ENCODE results near the gene ITGBL1.

The ITGBL1 gene

GRCh38 chr13:101451641-101452040 is 834 bp upstream of the ITGBL1 start:
- no peak for DNase-seq (ENCODE audit: low read depth in 2 of 2)

- DNase-seq (ENCODE audit: low read depth in 2 of 2), result no peak
These were observed 1.3 kb downstream of the ITGBL1 start for GRCh38 chr13:101453784-101454201.

DNA sequence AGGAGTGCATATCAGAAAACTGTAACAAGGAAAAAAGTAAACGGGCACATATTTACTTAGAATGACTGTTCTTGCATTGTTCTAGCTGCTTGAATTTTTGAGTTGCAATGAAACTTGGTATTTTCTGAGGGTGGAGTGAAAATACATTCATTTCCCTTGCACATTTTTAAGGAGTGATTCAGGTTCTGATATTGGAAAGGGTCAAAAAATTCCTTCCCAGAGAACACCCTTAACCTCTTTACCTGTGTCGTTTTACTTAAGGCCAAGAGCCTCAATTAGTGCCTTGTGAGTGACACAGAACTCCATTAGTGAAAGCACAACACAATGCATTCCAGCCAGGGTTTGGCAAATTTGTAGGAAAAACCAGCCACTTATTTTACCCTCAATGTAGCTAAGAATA is 2.3 kb downstream of the ITGBL1 start:
- no peak for DNase-seq (ENCODE audit: low read depth in 2 of 2)

DNA sequence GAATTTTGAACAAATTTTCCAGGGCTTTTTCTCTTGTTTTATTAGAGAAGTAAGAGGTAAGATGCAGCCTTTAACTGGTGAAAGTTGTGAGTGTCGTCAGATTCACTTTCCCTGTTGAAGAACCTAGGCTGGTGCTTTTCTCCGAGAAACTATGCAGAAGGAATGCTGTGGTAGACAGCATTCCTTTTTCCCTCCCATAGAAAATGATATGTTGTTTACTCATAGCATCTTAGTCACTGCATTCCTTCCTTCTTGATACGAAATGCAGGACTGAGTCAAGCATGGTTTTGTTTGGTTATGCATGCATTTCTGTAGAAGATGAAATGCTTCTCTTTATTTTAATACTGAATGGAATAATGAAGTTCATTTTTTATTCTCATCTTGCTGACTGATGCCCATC is 3.4 kb downstream of the ITGBL1 start:
- DNase-seq (ENCODE audit: low read depth in 2 of 2), result no peak

- no peak for DNase-seq (ENCODE audit: low read depth in 2 of 2)
These were observed 4.7 kb downstream of the ITGBL1 start for GRCh38 chr13:101457176-101457575.

GRCh38 chr13:101465877-101466276 is 13.4 kb downstream of the ITGBL1 start:
- DNase-seq (ENCODE audit: low read depth in 2 of 2), result no peak

DNA sequence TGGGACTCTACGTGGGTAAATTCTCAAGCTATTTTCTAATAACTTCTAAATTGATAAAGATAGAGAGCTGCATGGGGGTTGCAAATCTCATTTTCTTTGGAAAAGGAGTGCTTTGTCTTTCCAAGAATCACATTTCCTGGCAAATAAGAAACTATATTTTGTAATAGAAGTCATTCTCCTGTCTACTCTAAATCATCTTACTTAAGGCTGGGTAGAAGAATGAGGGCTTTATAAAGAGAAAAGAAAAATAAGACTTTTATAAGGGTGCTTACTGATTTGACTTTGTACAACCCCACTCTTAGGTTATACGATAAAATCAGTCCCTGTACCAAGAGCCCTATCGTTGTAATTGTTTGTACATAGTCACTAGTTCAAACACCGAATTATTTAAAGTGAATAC is 14.9 kb downstream of the ITGBL1 start:
- DNase-seq (ENCODE audit: low read depth in 2 of 2), result no peak

- DNase-seq (ENCODE audit: low read depth in 2 of 2), result no peak
These were observed 21.0 kb downstream of the ITGBL1 start for GRCh38 chr13:101473458-101473857.

- no peak for DNase-seq (ENCODE audit: low read depth in 2 of 2)
These were observed 22.0 kb downstream of the ITGBL1 start for GRCh38 chr13:101474419-101474957.

DNA sequence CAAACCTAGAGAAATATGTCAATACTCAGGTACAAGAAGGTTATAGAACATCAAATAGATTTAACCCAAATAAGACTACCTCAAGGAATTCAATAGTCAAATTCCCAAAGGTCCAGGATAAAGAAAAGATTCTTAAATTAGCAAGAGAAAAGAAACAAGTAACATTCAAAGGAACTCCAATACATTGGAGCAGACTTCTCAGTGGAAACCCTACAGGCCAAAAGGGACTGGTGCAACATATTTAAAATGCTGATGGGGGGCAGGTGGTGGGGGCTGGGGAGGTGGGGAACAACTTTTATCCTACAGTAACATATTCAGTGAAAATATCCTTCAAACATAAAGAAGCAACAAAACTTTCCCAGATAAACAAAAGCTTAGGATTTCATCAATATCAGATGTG is 23.1 kb downstream of the ITGBL1 start:
- DNase-seq (ENCODE audit: low read depth in 2 of 2), result no peak

DNA sequence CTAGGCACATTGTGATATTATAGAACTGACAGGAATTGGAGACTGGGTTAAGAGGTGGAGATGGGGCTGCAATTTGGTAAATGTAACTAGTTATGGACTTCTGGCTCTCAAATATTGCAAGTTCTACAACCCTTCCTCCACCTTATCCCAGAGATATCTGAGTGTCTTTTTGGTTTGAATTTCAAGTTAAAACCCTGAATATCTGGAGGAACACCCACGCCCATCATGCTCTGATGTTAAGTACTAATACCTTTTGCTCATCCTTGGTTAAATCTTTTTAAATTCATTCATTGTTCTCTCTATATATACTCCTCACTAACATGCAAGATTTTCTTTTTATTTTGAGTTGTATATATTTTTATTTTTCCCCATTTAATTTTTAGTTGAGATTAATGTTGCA is 28.9 kb downstream of the ITGBL1 start:
- no peak for DNase-seq (ENCODE audit: low read depth in 2 of 2)

DNA sequence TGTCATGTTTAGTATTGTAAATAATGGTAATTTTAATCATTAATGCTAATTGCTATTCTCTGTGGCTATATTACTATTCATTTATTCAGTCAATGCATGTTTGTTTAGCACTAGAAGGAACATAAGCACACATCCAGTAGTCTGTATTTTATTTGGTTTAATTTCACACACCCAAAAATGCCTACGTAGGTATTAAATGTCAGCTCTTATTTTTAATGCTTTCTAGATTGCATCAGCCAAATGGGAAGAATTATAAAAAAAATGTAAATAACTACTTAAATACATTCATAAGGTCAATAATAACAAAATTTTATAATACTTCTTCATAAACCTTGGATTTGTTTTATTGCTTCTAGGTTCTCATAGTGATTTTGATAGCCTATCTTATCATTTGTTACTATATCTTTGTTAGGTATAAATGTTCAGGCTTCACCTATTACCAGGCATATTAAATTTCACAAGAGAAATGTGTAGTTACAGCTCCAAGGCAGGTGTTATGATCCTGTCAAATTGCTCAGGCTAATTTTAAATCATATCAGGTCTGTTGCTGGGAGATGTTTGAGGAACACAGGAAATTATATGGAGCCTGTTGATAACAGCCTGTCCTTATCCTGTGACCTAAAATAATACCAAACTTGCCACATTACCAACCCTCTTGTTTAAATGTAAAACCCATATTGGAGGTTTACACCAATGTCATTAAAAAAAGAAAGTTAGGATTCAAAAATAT is 34.4 kb downstream of the ITGBL1 start:
- DNase-seq (ENCODE audit: low read depth in 2 of 2), result no peak

GRCh38 chr13:101487438-101487830 is 35.0 kb downstream of the ITGBL1 start:
- DNase-seq (ENCODE audit: low read depth in 2 of 2), result no peak

DNA sequence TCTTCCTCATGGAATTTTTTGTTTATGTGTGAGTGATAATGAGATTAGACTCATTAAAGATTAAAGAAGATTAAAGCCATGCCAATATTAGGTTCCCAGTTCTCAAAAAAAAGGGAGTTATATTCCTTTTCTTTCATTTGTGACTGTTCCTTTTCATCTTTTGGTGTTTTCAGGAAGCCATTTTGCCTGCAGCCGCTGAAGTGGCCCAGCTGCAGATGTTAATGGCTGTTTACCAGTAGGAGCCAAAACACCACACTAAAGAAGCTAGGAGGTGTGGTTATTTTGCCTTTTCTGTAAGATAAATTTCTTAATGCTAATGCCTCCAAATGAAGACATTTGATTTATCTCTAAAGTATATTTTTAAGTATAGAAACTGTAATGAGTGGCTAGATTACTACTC is 36.3 kb downstream of the ITGBL1 start:
- no peak for DNase-seq (ENCODE audit: low read depth in 2 of 2)

GRCh38 chr13:101489643-101490405 is 37.3 kb downstream of the ITGBL1 start:
- DNase-seq (ENCODE audit: low read depth in 2 of 2), result no peak

- no peak for DNase-seq (ENCODE audit: low read depth in 2 of 2)
These were observed 38.0 kb downstream of the ITGBL1 start for GRCh38 chr13:101490406-101491015.

DNA sequence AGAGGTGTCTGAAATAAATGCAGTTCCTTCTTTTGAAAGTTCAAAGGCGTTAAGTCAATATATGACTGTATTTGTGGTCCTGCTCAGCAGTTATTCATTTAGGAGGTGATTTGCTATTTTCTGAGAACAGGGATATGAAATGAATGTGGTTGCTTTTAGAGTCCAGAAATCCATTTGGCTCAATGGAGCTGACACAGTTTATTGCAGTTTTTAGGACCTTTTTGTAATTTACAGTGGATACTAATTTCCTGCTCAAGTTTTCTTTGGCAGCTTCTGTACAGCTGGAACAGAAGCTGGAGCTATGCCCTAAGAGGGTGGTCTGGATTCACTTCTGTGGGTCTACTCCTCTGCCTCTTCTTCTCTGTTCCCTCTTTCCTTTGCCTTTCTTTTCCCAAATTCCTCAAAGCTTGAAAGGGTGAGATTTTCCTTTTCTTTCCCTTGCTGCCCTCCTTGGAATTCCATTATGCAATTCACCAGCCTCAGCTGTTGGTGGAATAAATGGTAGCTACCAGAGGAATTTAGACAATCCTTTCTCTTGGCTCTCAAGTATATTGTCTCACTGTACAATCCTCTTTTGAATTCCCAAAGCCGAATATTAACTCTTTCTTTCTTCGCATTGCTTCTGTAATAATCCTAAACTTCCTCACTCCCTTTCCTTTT is 39.9 kb downstream of the ITGBL1 start:
- DNase-seq (ENCODE audit: low read depth in 2 of 2), result no peak

- no peak for DNase-seq (ENCODE audit: low read depth in 2 of 2)
These were observed 41.1 kb downstream of the ITGBL1 start for GRCh38 chr13:101493541-101493940.

GRCh38 chr13:101499406-101499805 is 46.9 kb downstream of the ITGBL1 start:
- DNase-seq (ENCODE audit: low read depth in 2 of 2), result no peak

DNA sequence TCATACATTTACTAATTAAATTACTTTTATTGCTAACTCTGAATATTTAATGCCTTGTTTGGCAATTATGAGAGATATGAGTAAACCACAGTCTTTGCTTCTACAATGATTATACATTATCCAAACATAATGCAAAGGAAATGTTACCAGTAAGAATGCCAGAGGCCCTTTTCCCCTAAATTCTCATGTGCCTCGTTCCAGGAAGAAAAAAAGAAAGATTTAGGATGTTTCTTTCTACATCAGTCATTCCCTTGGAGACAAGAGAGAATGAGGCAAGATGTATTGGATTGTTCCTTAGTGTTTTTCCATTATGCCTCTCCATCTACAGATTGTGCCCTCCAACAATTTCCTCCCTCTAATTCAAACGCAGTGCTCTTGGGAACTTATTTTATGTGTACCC is 50.1 kb downstream of the ITGBL1 start:
- DNase-seq (ENCODE audit: low read depth in 2 of 2), result no peak

DNA sequence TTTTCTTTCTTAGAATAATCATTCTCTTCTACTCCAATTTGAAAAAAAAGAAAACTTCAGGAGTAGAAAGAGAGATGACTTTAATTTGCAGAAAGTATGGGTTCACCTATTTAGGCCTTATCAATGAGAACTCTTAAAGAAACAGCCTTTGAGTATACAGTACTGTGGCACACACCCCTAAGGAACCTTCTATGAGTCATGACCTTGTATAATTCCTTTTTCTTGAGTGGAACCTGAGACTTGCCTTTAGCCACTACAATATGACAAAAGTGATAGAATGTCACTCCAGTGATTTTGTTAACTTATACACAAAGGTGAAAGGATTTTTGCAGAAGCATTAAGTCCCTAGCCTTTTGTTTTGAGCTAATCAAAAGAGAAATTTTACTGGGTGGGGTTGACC is 58.7 kb downstream of the ITGBL1 start:
- no peak for DNase-seq (ENCODE audit: low read depth in 2 of 2)

DNA sequence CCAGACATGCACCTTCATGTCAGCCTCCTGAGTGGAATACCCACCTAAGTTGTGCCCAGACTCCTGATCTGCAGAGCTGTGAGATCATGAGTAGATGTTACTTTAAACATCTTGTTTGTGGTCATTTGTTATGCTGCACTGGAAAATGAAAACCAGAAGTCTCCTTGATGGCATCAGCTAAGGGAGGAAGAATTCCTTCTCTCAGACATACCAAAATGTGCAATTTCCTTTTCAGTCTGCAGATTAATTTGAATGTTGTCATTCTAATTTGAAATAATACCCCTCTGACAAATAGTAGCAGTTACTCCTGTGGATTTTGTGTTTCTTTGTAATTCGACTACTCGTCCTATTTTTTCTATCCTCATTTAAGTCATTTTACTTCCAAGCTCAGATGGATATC is 59.3 kb downstream of the ITGBL1 start:
- no peak for DNase-seq (ENCODE audit: low read depth in 2 of 2)
